ENCODE measurements around the gene GCN1. TPM values are rescaled to one million over a fixed set of nuclear protein-coding genes. Genes with fewer than 3 reads are reported as not detected.

GCN1 gene
- total RNA-seq, 1 donor from 2014 or later: 92.3 TPM

Small RNAs within 50 kb of the gene (microRNA-seq; reads per million reads assigned to microRNA genes)
- gene MIR4498 (ENCODE audit: borderline number of aligned reads): 1.7 reads per million

Other genes with a start within 250 kb of the GCN1 start
- 0.12 to 0.45 TPM (median 0.26 TPM) in 3 replicates for gene BICDL1, start 205.5 kb downstream of the GCN1 start, total RNA-seq
- gene RAB35, start 78.0 kb downstream of the GCN1 start, total RNA-seq: 37.2 to 49.6 TPM (median 44.4 TPM) in 3 replicates
- 1,691 to 2,186 TPM (median 1,706 TPM) in 3 replicates for gene RPLP0, start 6.4 kb upstream of the GCN1 start, total RNA-seq
- gene PXN, start 71.0 kb upstream of the GCN1 start, total RNA-seq: 68.1 to 79.5 TPM (median 70.5 TPM) in 3 replicates
- 4,282 to 4,899 TPM (median 4,793 TPM) in 3 replicates for gene RNU4-2, start 97.2 kb upstream of the GCN1 start, total RNA-seq
- 1,613 to 1,880 TPM (median 1,738 TPM) in 3 replicates for gene RNU4-1, start 98.5 kb upstream of the GCN1 start, total RNA-seq
- gene SIRT4, start 107.6 kb upstream of the GCN1 start, total RNA-seq: 2.2 to 2.4 TPM (median 2.2 TPM) in 3 replicates
- 0.42 to 1.1 TPM in 2 of 3 replicates, not detected in the other for gene PLA2G1B, start 133.1 kb upstream of the GCN1 start, total RNA-seq
- gene MSI1, start 174.4 kb upstream of the GCN1 start, total RNA-seq: 2.5 to 2.8 TPM (median 2.6 TPM) in 3 replicates
- gene COX6A1, start 243.4 kb upstream of the GCN1 start, total RNA-seq: 299 to 302 TPM (median 300 TPM) in 3 replicates